ENCODE measurements around the gene CD53. TPM values are rescaled to one million over a fixed set of nuclear protein-coding genes. Genes with fewer than 3 reads are reported as not detected.
A peak's percentile ranks its signal among the peaks of the same experiment; 100 is the strongest.
"Not testable (repeated sequence)": the region's sequence is repeated elsewhere in the genome, so short reads cannot be mapped to it uniquely, and the experiment has no call there.

Gene CD53
- total RNA-seq, 1 donor from 2014 or later, result not detected

- Histone ChIP-seq H3K27me3 (ENCODE audit: control insufficient read depth, insufficient read depth, low read length) (no peaks in the 10 kb centered on the region), H3K4me3 (ENCODE audit: low read depth, low read length) (no peak overlapping the region), H3K36me3 (ENCODE audit: control insufficient read depth, insufficient read depth, low read length) (no peaks in the 10 kb centered on the region)
- DNase-seq (ENCODE audit: low read depth) (peak; percentile 40), FAIRE-seq (no peak)
- TF ChIP-seq CTCF (IDR thresholded peaks at IDR 0.05; ENCODE audit: insufficient read depth, low read length, severe bottlenecking), result no peak
These were observed 54.6 kb downstream of the CD53 start for GRCh38 chr1:110927484-110928075.

GRCh38 chr1:110928191-110928590 is 55.2 kb downstream of the CD53 start:
- Histone ChIP-seq H3K27me3 (ENCODE audit: control insufficient read depth, insufficient read depth, low read length) (no peaks in the 10 kb centered on the region), H3K4me3 (ENCODE audit: low read depth, low read length) (no peak overlapping the region), H3K36me3 (ENCODE audit: control insufficient read depth, insufficient read depth, low read length) (no peaks in the 10 kb centered on the region)
- DNase-seq (ENCODE audit: low read depth), result peak; percentile 8
- TF ChIP-seq CTCF (IDR thresholded peaks at IDR 0.05; ENCODE audit: insufficient read depth, low read length, severe bottlenecking), result no peak
- FAIRE-seq, result no peak

- DNase-seq (ENCODE audit: low read depth), result no peak
- TF ChIP-seq CTCF (IDR thresholded peaks at IDR 0.05; ENCODE audit: insufficient read depth, low read length, severe bottlenecking), result no peak
- Histone ChIP-seq H3K36me3 (ENCODE audit: control insufficient read depth, insufficient read depth, low read length) (no peaks in the 10 kb centered on the region), H3K4me3 (ENCODE audit: low read depth, low read length) (no peak overlapping the region), H3K27me3 (ENCODE audit: control insufficient read depth, insufficient read depth, low read length) (no peaks in the 10 kb centered on the region)
- no peak for FAIRE-seq
These were observed 56.0 kb downstream of the CD53 start for GRCh38 chr1:110928904-110929303.

GRCh38 chr1:110931097-110931496 is 58.1 kb downstream of the CD53 start:
- not testable (repeated sequence) for H3K27me3 ChIP-seq (ENCODE audit: control insufficient read depth, insufficient read depth, low read length); H3K4me3 ChIP-seq (ENCODE audit: low read depth, low read length); DNase-seq (ENCODE audit: low read depth); FAIRE-seq; H3K36me3 ChIP-seq (ENCODE audit: control insufficient read depth, insufficient read depth, low read length)

- FAIRE-seq (no peak), DNase-seq (ENCODE audit: low read depth) (no peak)
- H3K4me3 ChIP-seq (ENCODE audit: low read depth, low read length), result no peak overlapping the region
- H3K36me3 ChIP-seq (ENCODE audit: control insufficient read depth, insufficient read depth, low read length), result no peaks in the 10 kb centered on the region
- no peaks in the 10 kb centered on the region for H3K27me3 ChIP-seq (ENCODE audit: control insufficient read depth, insufficient read depth, low read length)
- TF ChIP-seq CTCF (IDR thresholded peaks at IDR 0.05; ENCODE audit: insufficient read depth, low read length, severe bottlenecking), result no peak
These were observed 63.6 kb downstream of the CD53 start for GRCh38 chr1:110936567-110936966.

- no peaks in the 10 kb centered on the region for H3K36me3 ChIP-seq (ENCODE audit: control insufficient read depth, insufficient read depth, low read length)
- no peak for FAIRE-seq
- H3K4me3 ChIP-seq (ENCODE audit: low read depth, low read length), result no peak overlapping the region
- no peak for DNase-seq (ENCODE audit: low read depth)
- no peak for TF ChIP-seq CTCF (IDR thresholded peaks at IDR 0.05; ENCODE audit: insufficient read depth, low read length, severe bottlenecking)
- no peaks in the 10 kb centered on the region for H3K27me3 ChIP-seq (ENCODE audit: control insufficient read depth, insufficient read depth, low read length)
These were observed 71.9 kb downstream of the CD53 start for GRCh38 chr1:110944806-110945205.
